SHP77 (cell line): ENCODE results near the gene RBM48.
"Not testable (repeated sequence)": the region's sequence is repeated elsewhere in the genome, so short reads cannot be mapped to it uniquely, and the experiment has no call there.

Experiments
- DNase-seq, 2 experiments: peaks; one replicate each; lab custom pipeline; 2025; lab: John Stamatoyannopoulos, UW

RBM48 gene

GRCh38 chr7:92528188-92528957 is at the start of gene RBM48, which contains the start of gene PEX1:
Gene RBM48 (plus strand): TSS chr7:92528795. CDS start chr7:92528814, 19 bp downstream.
Gene PEX1 (minus strand): TSS chr7:92528520. CDS start chr7:92528435, 85 bp downstream.
- DNase-seq = peak; percentile 96

GRCh38 chr7:92479146-92479545 is 49.4 kb upstream of the RBM48 start:
- DNase-seq = not testable (repeated sequence)

GRCh38 chr7:92483624-92484023 is 45.0 kb upstream of the RBM48 start:
- DNase-seq = not testable (repeated sequence)

GRCh38 chr7:92484226-92484625 is 44.4 kb upstream of the RBM48 start:
- not testable (repeated sequence) for DNase-seq

- no peak for DNase-seq
These were observed 43.2 kb upstream of the RBM48 start for GRCh38 chr7:92485267-92485892.

GRCh38 chr7:92485974-92486373 is 42.6 kb upstream of the RBM48 start:
- no peak for DNase-seq

- DNase-seq = no peak
These were observed 40.8 kb upstream of the RBM48 start for GRCh38 chr7:92487804-92488203.

GRCh38 chr7:92489634-92490033 is 39.0 kb upstream of the RBM48 start:
- no peak for DNase-seq

- DNase-seq = no peak
These were observed 31.7 kb upstream of the RBM48 start for GRCh38 chr7:92496876-92497275.

- no peak for DNase-seq
These were observed 30.0 kb upstream of the RBM48 start for GRCh38 chr7:92498557-92498956.

- DNase-seq = no peak
These were observed 24.8 kb upstream of the RBM48 start for GRCh38 chr7:92503767-92504166.

- no peak for DNase-seq
These were observed 24.0 kb upstream of the RBM48 start for GRCh38 chr7:92504563-92504962.

- DNase-seq = no peak
These were observed 22.2 kb upstream of the RBM48 start for GRCh38 chr7:92506363-92506762.

GRCh38 chr7:92508946-92509345 is 19.6 kb upstream of the RBM48 start:
- no peak for DNase-seq

GRCh38 chr7:92513167-92513902 is 15.3 kb upstream of the RBM48 start:
- no peak for DNase-seq

- no peak for DNase-seq
These were observed 11.0 kb upstream of the RBM48 start for GRCh38 chr7:92517631-92518030.

- no peak for DNase-seq
These were observed 8.6 kb upstream of the RBM48 start for GRCh38 chr7:92520024-92520423.

GRCh38 chr7:92523110-92523509 is 5.5 kb upstream of the RBM48 start:
- no peak for DNase-seq

- peak; percentile 46 to 48 for DNase-seq
These were observed 1.1 kb upstream of the RBM48 start for GRCh38 chr7:92527300-92528187.

- no peak for DNase-seq
These were observed 316 bp downstream of the RBM48 start for GRCh38 chr7:92528958-92529264.

- no peak for DNase-seq
These were observed 6.0 kb downstream of the RBM48 start for GRCh38 chr7:92534572-92534971.

- not testable (repeated sequence) for DNase-seq
These were observed 14.9 kb downstream of the RBM48 start for GRCh38 chr7:92543542-92543941.
